WTC11 (cell line): ENCODE data around the gene LASP1NB.

Source experiments
- ATAC-seq: fragments of 200-7000 bp; cut with Tn5 transposase; 2 replicates; pipeline ENCODE4 v1.10.0; 2021; ENCODE audit warnings: mild to moderate bottlenecking, moderate library complexity
- CTCF ChIA-PET: fragments of 300-600 bp; sonication (Branson Sonifier 250); formaldehyde crosslinking; loops from one replicate; lab custom pipeline; 2021; ENCODE audit warnings: antibody characterized with exemption; lab: Charles Lee
- POLR2A ChIA-PET: fragments of 350-600 bp; sonication (Branson Sonifier 250); formaldehyde crosslinking; loops from one replicate; lab custom pipeline; 2021; ENCODE audit warnings: antibody characterized with exemption; lab: Charles Lee
- DNase-seq: peaks from one replicate; pipeline ENCODE4 v3.0.0; 2021; ENCODE audit warnings: low spot score
- H3K27ac Mint-ChIP-seq: 2 replicates; pipeline ENCODE4 v1.8.0; 2021; ENCODE audit warnings: mixed read lengths
- H3K27me3 Mint-ChIP-seq: 2 replicates; pipeline ENCODE4 v1.8.0; 2021; ENCODE audit warnings: low read depth, mild to moderate bottlenecking, moderate library complexity, mixed read lengths
- H3K36me3 Mint-ChIP-seq: 2 replicates; pipeline ENCODE4 v1.8.0; 2021; ENCODE audit warnings: mixed read lengths
- H3K4me1 Mint-ChIP-seq: 2 replicates; pipeline ENCODE4 v1.8.0; 2022; ENCODE audit warnings: mixed read lengths
- H3K4me3 Mint-ChIP-seq: 2 replicates; pipeline ENCODE4 v1.8.0; 2021; ENCODE audit warnings: mild to moderate bottlenecking, moderate library complexity, mixed read lengths
- H3K9me3 Mint-ChIP-seq: 2 replicates; pipeline ENCODE4 v1.8.0; 2021; ENCODE audit warnings: mixed read lengths
- ARID4B ChIP-seq: sonication (generic); formaldehyde crosslinking; IDR thresholded peaks from 2 replicates; pipeline ENCODE4 v1.8.0; 2023; ENCODE audit warnings: missing genetic modification reagents, mild to moderate bottlenecking, borderline replicate concordance
- GTF2I ChIP-seq: fragments of 250-450 bp; sonication (Bioruptor Pico); conservative IDR thresholded peaks from 2 replicates; pipeline ENCODE4 v1.4.0; 2021; ENCODE audit warnings: mild to moderate bottlenecking
- KAT7 ChIP-seq: sonication (generic); formaldehyde crosslinking; IDR thresholded peaks from 2 replicates; pipeline ENCODE4 v1.8.1; 2023; ENCODE audit warnings: missing genetic modification reagents, mild to moderate bottlenecking, borderline replicate concordance
- NFE2L1 ChIP-seq: sonication (generic); formaldehyde crosslinking; IDR thresholded peaks from 2 replicates; pipeline ENCODE4 v1.8.1; 2023; ENCODE audit warnings: missing genetic modification reagents
- NFYB ChIP-seq: sonication (generic); formaldehyde crosslinking; conservative IDR thresholded peaks from 2 replicates; pipeline ENCODE4 v1.8.0; 2022; ENCODE audit warnings: low read depth, missing genetic modification reagents
- PREB ChIP-seq: sonication (generic); formaldehyde crosslinking; IDR thresholded peaks from 2 replicates; pipeline ENCODE4 v1.8.1; 2022; ENCODE audit warnings: mild to moderate bottlenecking, missing genetic modification reagents, moderate library complexity, borderline replicate concordance
- PRRX2 ChIP-seq: fragments of 250-450 bp; sonication (Bioruptor Pico); IDR thresholded peaks from 2 replicates; pipeline ENCODE4 v1.8.0; 2021; ENCODE audit warnings: mild to moderate bottlenecking
- RELA ChIP-seq: sonication (generic); formaldehyde crosslinking; IDR thresholded peaks from 2 replicates; pipeline ENCODE4 v1.8.1; 2022; ENCODE audit warnings: missing genetic modification reagents, mild to moderate bottlenecking, borderline replicate concordance
- SMAD3 ChIP-seq: sonication (generic); formaldehyde crosslinking; IDR thresholded peaks from 2 replicates; pipeline ENCODE4 v1.8.0; 2022; ENCODE audit warnings: missing genetic modification reagents, mild to moderate bottlenecking, borderline replicate concordance
- SP1 ChIP-seq: sonication (generic); formaldehyde crosslinking; conservative IDR thresholded peaks from 2 replicates; pipeline ENCODE4 v1.8.1; 2022; ENCODE audit warnings: missing genetic modification reagents
- TEAD4 ChIP-seq: sonication (generic); formaldehyde crosslinking; IDR thresholded peaks from 2 replicates; pipeline ENCODE4 v1.8.0; 2022; ENCODE audit warnings: mild to moderate bottlenecking, missing genetic modification reagents
- USF2 ChIP-seq: sonication (generic); formaldehyde crosslinking; IDR thresholded peaks from 2 replicates; pipeline ENCODE4 v1.8.1; 2023; ENCODE audit warnings: mild to moderate bottlenecking, missing genetic modification reagents, moderate library complexity
- ZMAT4 ChIP-seq: fragments of 250-450 bp; sonication (Bioruptor Pico); IDR thresholded peaks from 2 replicates; pipeline ENCODE4 v1.9.0; 2021; ENCODE audit warnings: mild to moderate bottlenecking
- ZNF121 ChIP-seq: sonication (generic); formaldehyde crosslinking; IDR thresholded peaks from 2 replicates; pipeline ENCODE4 v1.8.0; 2023; ENCODE audit warnings: missing genetic modification reagents
- ZNF232 ChIP-seq: sonication (generic); formaldehyde crosslinking; IDR thresholded peaks from 2 replicates; pipeline ENCODE4 v1.8.0; 2022; ENCODE audit warnings: mild to moderate bottlenecking, missing genetic modification reagents
- ZNF671 ChIP-seq: fragments of 250-450 bp; sonication (Bioruptor Pico); IDR thresholded peaks from 2 replicates; pipeline ENCODE4 v1.8.0; 2021; ENCODE audit warnings: mild to moderate bottlenecking
- TF ChIP-seq, protein P1 (sequence below): sonication (generic); formaldehyde crosslinking; IDR thresholded peaks from 2 replicates; pipeline ENCODE4 v1.8.0; 2022; ENCODE audit warnings: mild to moderate bottlenecking, missing genetic modification reagents
- TF ChIP-seq, protein P2 (sequence below): fragments of 250-450 bp; sonication (Bioruptor Pico); IDR thresholded peaks from 2 replicates; pipeline ENCODE4 v1.9.0; 2021; ENCODE audit warnings: mild to moderate bottlenecking, borderline replicate concordance

Gene LASP1NB

GRCh38 chr17:38942696-38943334 lies 17.4 kb downstream of the LASP1NB start:
- Mint-ChIP-seq H3K4me3 (no peak overlapping the region), H3K36me3 (no peaks in the 10 kb centered on the region), H3K4me1 (peaks cover 7% of the 10 kb centered on the region), H3K9me3 (no peaks in the 10 kb centered on the region), H3K27me3 (no peaks in the 10 kb centered on the region), H3K27ac (no peak overlapping the region)
- ATAC-seq (no peak), DNase-seq (no peak)
- ChIA-PET CTCF (interaction anchor here (0.5 to 2.2 kb wide), 2 partner anchors 40 to 44 kb away, joined by 3 to 7 read pairs; no protein-coding TSS in a partner anchor), POLR2A (no interaction called here)
- TF ChIP-seq PRRX2 (no peak), ZNF232 (CRISPR knock-in tag) (no peak), ARID4B (CRISPR knock-in tag) (no peak)

GRCh38 chr17:38943607-38944006 lies 18.2 kb downstream of the LASP1NB start:
- Mint-ChIP-seq H3K27ac (no peak overlapping the region), H3K27me3 (no peaks in the 10 kb centered on the region)

More at GRCh38 chr17:38943607-38944006, 18.2 kb downstream of the LASP1NB start:
- CTCF ChIA-PET = interaction anchor here (1.3 to 2.2 kb wide), 3 partner anchors 18 to 39 kb away, joined by 3 to 7 read pairs (median 5); partner anchors contain the start of gene LASP1NB
- no peak for DNase-seq
- POLR2A ChIA-PET = no interaction called here
- TF ChIP-seq USF2 = no peak
- TF ChIP-seq PREB = no peak
- no peak for TF ChIP-seq ZNF121 (CRISPR knock-in tag)
- no peak for TF ChIP-seq NFE2L1 (CRISPR knock-in tag)
- no peak for TF ChIP-seq GTF2I (CRISPR knock-in tag)
- no peak for TF ChIP-seq ZNF671 (CRISPR knock-in tag)
- no peak for TF ChIP-seq RELA (CRISPR knock-in tag)
- TF ChIP-seq, protein P1, sequence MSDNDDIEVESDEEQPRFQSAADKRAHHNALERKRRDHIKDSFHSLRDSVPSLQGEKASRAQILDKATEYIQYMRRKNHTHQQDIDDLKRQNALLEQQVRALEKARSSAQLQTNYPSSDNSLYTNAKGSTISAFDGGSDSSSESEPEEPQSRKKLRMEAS = no peak
- TF ChIP-seq NFYB (CRISPR knock-in tag) = no peak
- TF ChIP-seq SP1 (CRISPR knock-in tag) = no peak
- no peak for TF ChIP-seq SMAD3 (CRISPR knock-in tag)
- no peak for TF ChIP-seq ZMAT4 (CRISPR knock-in tag)
- TF ChIP-seq TEAD4 (CRISPR knock-in tag) = no peak
- no peak for TF ChIP-seq KAT7 (CRISPR knock-in tag)
- TF ChIP-seq, protein P2, sequence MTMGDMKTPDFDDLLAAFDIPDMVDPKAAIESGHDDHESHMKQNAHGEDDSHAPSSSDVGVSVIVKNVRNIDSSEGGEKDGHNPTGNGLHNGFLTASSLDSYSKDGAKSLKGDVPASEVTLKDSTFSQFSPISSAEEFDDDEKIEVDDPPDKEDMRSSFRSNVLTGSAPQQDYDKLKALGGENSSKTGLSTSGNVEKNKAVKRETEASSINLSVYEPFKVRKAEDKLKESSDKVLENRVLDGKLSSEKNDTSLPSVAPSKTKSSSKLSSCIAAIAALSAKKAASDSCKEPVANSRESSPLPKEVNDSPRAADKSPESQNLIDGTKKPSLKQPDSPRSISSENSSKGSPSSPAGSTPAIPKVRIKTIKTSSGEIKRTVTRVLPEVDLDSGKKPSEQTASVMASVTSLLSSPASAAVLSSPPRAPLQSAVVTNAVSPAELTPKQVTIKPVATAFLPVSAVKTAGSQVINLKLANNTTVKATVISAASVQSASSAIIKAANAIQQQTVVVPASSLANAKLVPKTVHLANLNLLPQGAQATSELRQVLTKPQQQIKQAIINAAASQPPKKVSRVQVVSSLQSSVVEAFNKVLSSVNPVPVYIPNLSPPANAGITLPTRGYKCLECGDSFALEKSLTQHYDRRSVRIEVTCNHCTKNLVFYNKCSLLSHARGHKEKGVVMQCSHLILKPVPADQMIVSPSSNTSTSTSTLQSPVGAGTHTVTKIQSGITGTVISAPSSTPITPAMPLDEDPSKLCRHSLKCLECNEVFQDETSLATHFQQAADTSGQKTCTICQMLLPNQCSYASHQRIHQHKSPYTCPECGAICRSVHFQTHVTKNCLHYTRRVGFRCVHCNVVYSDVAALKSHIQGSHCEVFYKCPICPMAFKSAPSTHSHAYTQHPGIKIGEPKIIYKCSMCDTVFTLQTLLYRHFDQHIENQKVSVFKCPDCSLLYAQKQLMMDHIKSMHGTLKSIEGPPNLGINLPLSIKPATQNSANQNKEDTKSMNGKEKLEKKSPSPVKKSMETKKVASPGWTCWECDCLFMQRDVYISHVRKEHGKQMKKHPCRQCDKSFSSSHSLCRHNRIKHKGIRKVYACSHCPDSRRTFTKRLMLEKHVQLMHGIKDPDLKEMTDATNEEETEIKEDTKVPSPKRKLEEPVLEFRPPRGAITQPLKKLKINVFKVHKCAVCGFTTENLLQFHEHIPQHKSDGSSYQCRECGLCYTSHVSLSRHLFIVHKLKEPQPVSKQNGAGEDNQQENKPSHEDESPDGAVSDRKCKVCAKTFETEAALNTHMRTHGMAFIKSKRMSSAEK (CRISPR knock-in tag) = no peak
- Mint-ChIP-seq H3K36me3 (no peaks in the 10 kb centered on the region), H3K9me3 (no peaks in the 10 kb centered on the region), H3K4me1 (peaks cover 2% of the 10 kb centered on the region), H3K4me3 (no peak overlapping the region)
- ATAC-seq = no peak
